Erythroblast (primary cell): ENCODE results near the gene RCN2.
"Not testable (repeated sequence)": the region's sequence is repeated elsewhere in the genome, so short reads cannot be mapped to it uniquely, and the experiment has no call there.

Source experiments
- GATA1 ChIP-seq: IDR thresholded peaks from 2 replicates; pipeline ENCODE4 v1.6.1; 2011; ENCODE audit warnings: low read depth, mild to moderate bottlenecking, control low read depth, low read length, moderate library complexity
- POLR2A ChIP-seq: IDR thresholded peaks from 2 replicates; pipeline ENCODE4 v1.6.1; 2011; ENCODE audit warnings: mild to moderate bottlenecking, low read length

DNA sequence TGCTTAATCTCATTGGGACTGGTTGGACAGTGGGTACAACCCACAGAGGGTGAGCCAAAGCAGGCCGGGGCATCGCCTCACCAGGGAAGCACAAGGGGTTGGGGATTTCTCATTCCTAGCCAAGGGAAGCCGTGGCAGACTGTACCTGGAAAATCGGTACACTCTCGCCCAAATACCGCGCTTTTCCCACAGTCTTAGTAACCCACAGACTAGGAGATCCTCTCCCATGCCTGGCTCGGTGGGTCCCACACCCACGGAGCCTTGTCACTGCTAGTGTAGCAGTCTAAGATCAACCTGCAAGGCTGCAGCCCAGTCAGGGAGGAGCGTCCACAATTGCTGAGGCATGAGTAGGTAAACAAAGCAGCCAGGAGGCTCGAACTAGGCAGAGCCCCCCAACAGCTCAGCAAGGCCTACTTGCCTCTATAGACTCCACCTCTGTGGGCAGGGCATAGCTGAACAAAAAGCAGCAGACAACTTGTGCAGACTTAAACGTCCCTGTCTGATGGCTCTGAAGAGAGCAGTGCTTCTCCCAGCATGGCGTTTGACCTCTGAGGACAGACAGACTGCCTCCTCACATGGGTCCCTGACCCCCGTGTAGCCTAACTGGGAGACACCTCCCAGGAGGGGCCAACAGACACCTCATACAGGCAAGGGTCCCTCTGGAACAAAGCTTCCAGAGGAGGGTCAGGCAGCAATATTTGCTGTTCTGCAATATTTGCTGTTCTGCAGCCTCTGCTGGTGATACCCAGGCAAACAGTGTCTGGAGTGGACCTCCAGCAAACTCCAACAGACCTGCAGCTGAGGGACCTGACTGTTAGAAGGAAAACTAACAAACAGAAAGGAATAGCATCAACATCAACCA lies 44.0 kb upstream of the RCN2 start:
- TF ChIP-seq POLR2A, GATA1: not testable (repeated sequence)
